Uterus (tissue), 2 donors: Measurements from ENCODE around the gene ERMN.

ENCODE experiments used
- CTCF ChIP-seq, 4 experiments: fragments of 200-600 bp in 2 of 4; fragments of 450-650 bp in 2 of 4; sonication (generic) in 2 of 4; IDR thresholded peaks; one replicate each; pipeline ENCODE4 v1.5.1; 2016 to 2019; ENCODE audit warnings: antibody characterized with exemption in 4 of 4, mild to moderate bottlenecking in 2 of 4, moderate library complexity in 1 of 4
- POLR2A ChIP-seq, 2 donors: fragments of 450-650 bp; IDR thresholded peaks; one replicate each; pipeline ENCODE4 v1.6.1; 2016; ENCODE audit warnings: antibody characterized with exemption in 2 of 2, mild to moderate bottlenecking in 1 of 2, moderate library complexity in 1 of 2

- no peak for TF ChIP-seq POLR2A (IDR thresholded peaks at IDR 0.05)
- no peak for TF ChIP-seq CTCF (IDR thresholded peaks at IDR 0.05)
Observed at GRCh38 chr2:157309878-157310277, 15.7 kb downstream of the ERMN start.
